ENCODE measurements around the gene ZDHHC4.
"Not testable (repeated sequence)": the region's sequence is repeated elsewhere in the genome, so short reads cannot be mapped to it uniquely, and the experiment has no call there.

Gene ZDHHC4

DNA sequence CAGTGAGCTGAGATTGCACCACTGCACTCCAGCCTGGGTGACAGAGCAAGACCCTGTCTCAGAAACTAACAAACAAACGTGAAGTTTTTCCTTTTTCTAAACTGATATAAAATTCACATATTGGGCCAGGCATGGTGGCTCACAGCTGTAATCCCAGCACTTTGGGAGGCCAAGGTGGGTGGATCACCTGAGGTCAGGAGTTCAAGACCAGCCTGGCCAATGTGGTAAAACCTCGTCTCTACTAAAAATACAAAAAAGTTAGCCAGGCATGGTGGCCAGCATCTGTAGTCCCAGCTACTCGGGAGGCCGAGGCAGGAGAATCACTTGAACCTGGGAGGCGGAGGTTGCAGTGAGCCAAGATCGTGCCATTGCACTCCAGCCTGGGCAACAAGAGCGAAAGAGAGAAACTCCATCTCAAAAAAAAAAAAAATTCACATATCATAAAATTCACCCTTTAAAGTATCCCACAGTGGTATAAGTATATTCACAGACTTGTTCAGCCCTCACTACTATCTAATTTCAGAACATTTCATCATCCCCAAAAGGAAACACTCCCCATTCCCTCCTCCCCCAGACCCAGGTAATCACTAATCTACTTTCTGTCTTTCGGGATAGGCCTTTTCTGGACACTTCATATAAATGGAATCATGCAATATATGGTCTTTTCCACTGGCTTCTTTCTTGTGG is 8.6 kb downstream of the ZDHHC4 start:
- H3K9me3 ChIP-seq (ENCODE audit: insufficient read depth, low read depth, low read length); H3K27ac ChIP-seq (ENCODE audit: low read depth, low read length); H3K9ac ChIP-seq (ENCODE audit: low read depth, low read length); H3K4me1 ChIP-seq (ENCODE audit: insufficient read depth, low read length); H3K4me3 ChIP-seq (ENCODE audit: low read length); H3K27me3 ChIP-seq (ENCODE audit: insufficient read depth, low read length): not testable (repeated sequence)
- peaks cover 79% of the 10 kb centered on the region for H3K36me3 ChIP-seq (ENCODE audit: insufficient read depth, low read length)
- 94% methylated on average over 8 of the region's 8 CpGs for WGBS

GRCh38 chr7:6588566-6588965 is 11.3 kb downstream of the ZDHHC4 start:
- Histone ChIP-seq H3K9ac (ENCODE audit: low read depth, low read length) (no peak overlapping the region), H3K4me3 (ENCODE audit: low read length) (no peak overlapping the region), H3K27me3 (ENCODE audit: insufficient read depth, low read length) (no peaks in the 10 kb centered on the region), H3K4me1 (ENCODE audit: insufficient read depth, low read length) (peaks cover 5% of the 10 kb centered on the region; the same call in 1 of the 2 replicates), H3K36me3 (ENCODE audit: insufficient read depth, low read length) (peaks cover 70% of the 10 kb centered on the region), H3K27ac (ENCODE audit: low read depth, low read length) (no peak overlapping the region), H3K9me3 (ENCODE audit: insufficient read depth, low read depth, low read length) (no peaks in the 10 kb centered on the region)
- WGBS: 94% methylated on average over 9 of the region's 9 CpGs

DNA sequence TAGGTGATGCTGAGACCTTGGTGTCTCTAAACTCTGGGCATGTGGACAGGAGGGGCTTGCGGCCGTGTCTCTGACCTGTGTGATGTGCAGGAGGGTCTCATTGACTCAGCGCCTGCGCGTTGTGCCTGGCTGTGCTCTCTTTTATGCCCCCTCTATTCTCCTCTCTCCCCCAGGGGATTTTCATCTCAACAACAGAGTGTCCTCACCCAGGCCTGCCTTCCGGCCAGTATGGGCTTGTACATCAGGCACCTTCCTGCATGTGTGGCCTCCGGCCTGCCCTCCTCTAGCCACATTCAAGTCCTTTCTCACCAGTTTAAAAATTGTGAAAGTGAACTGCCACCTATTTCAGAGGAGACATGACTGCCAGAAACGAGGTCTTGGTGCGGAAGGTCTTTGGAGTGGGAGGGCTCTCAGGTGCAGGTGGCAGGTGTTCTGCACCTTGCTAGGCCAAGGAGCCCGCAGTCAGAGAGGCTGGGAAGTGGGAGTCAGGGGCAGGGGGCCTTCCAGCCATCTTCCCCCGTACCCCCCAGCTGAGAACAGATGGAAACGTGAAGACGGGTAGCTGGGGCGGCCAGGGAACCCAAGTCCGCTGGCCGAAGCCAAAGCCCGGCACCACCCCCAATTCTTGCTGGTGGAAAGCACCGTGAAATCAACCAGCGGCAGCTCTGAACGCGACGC is 12.0 kb downstream of the ZDHHC4 start:
- H3K4me3 ChIP-seq (ENCODE audit: low read length): peak overlapping the region; percentile 95
- 52% methylated on average over 22 of the region's 22 CpGs for WGBS
- peak overlapping the region; percentile 26; the same call in 1 of the 2 replicates for H3K9ac ChIP-seq (ENCODE audit: low read depth, low read length)
- H3K27me3 ChIP-seq (ENCODE audit: insufficient read depth, low read length): no peaks in the 10 kb centered on the region
- no peaks in the 10 kb centered on the region for H3K9me3 ChIP-seq (ENCODE audit: insufficient read depth, low read depth, low read length)
- H3K27ac ChIP-seq (ENCODE audit: low read depth, low read length): no peak overlapping the region
- H3K4me1 ChIP-seq (ENCODE audit: insufficient read depth, low read length): peaks cover 5% of the 10 kb centered on the region; the same call in 1 of the 2 replicates
- peaks cover 70% of the 10 kb centered on the region for H3K36me3 ChIP-seq (ENCODE audit: insufficient read depth, low read length)

DNA sequence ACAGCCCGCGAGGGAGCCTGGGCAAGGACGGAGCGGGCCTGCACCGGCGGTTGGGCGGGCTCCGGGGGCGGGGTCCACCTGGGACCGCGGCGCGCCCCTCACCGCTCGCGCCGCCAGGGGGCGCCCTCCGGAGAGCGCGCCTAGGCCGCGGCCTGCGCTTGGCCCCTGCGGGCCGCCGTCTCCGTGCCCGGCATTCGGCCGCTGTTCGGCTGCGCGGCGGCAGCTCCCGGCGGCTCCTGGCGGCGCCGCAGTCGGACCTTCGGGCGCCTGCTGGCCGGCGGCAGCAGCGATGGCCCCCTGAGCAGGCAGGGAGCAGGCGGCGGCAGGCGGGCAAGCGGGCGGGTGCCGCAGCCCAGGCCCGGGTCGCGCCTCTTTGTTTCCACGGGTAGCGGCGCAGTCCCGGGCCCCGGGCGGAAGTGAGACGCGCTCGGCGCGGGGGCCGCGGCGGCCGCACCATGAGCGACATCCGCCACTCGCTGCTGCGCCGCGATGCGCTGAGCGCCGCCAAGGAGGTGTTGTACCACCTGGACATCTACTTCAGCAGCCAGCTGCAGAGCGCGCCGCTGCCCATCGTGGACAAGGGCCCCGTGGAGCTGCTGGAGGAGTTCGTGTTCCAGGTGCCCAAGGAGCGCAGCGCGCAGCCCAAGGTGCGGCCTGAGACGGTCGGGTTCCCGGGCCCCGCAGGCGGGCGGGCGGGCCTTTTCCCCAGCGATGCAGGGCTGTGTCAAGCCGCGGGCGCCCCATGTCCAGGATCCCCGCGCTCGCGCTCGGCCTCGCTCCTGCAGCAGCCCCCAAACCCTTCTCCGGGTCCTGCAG is 12.8 kb downstream of the ZDHHC4 start, which contains the start of gene INTS15:
INTS15 (plus strand) TSS at position 193 of the 816 bp plus-strand sequence; CDS start at position 456, 263 bp downstream.
- under 1% methylated on average over 107 of the region's 107 CpGs for WGBS
- Histone ChIP-seq H3K36me3 (ENCODE audit: insufficient read depth, low read length) (peaks cover 70% of the 10 kb centered on the region), H3K27me3 (ENCODE audit: insufficient read depth, low read length) (no peaks in the 10 kb centered on the region), H3K27ac (ENCODE audit: low read depth, low read length) (peak within 1 kb of the TSS; percentile 79), H3K4me3 (ENCODE audit: low read length) (peak within 1 kb of the TSS; percentile 95), H3K9me3 (ENCODE audit: insufficient read depth, low read depth, low read length) (no peaks in the 10 kb centered on the region), H3K9ac (ENCODE audit: low read depth, low read length) (peak within 1 kb of the TSS; percentile 87), H3K4me1 (ENCODE audit: insufficient read depth, low read length) (peaks cover 5% of the 10 kb centered on the region; the same call in 1 of the 2 replicates)

- Histone ChIP-seq H3K4me3 (ENCODE audit: low read length) (peak overlapping the region; percentile 95), H3K27me3 (ENCODE audit: insufficient read depth, low read length) (no peaks in the 10 kb centered on the region), H3K9me3 (ENCODE audit: insufficient read depth, low read depth, low read length) (no peaks in the 10 kb centered on the region), H3K9ac (ENCODE audit: low read depth, low read length) (peak overlapping the region; percentile 87), H3K4me1 (ENCODE audit: insufficient read depth, low read length) (peaks cover 5% of the 10 kb centered on the region; the same call in 1 of the 2 replicates), H3K27ac (ENCODE audit: low read depth, low read length) (no peak overlapping the region), H3K36me3 (ENCODE audit: insufficient read depth, low read length) (peaks cover 70% of the 10 kb centered on the region)
- WGBS: 23% methylated on average over 10 of the region's 10 CpGs
These were observed 13.4 kb downstream of the ZDHHC4 start for GRCh38 chr7:6590645-6591110.

DNA sequence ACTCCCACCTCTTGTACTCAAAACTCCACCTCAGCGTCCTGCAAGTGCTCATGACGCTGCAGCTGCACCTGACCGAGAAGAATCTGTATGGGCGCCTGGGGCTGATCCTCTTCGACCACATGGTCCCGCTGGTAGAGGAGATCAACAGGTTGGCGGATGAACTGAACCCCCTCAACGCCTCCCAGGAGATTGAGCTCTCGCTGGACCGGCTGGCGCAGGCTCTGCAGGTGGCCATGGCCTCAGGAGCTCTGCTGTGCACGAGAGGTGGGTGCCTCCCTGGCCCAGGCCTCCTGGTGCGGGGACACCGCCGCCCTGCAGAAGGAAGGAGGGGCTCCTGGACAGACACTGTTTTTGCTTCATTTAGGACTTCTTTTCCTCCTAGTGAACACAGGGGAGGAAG is 22.8 kb downstream of the ZDHHC4 start:
- WGBS: 95% methylated on average over 15 of the region's 15 CpGs
- H3K9me3 ChIP-seq (ENCODE audit: insufficient read depth, low read depth, low read length): no peaks in the 10 kb centered on the region
- peaks cover 49% of the 10 kb centered on the region for H3K36me3 ChIP-seq (ENCODE audit: insufficient read depth, low read length)
- H3K27me3 ChIP-seq (ENCODE audit: insufficient read depth, low read length): no peaks in the 10 kb centered on the region
- H3K4me1 ChIP-seq (ENCODE audit: insufficient read depth, low read length): no peaks in the 10 kb centered on the region
- no peak overlapping the region for H3K27ac ChIP-seq (ENCODE audit: low read depth, low read length)
- no peak overlapping the region for H3K9ac ChIP-seq (ENCODE audit: low read depth, low read length)
- H3K4me3 ChIP-seq (ENCODE audit: low read length): no peak overlapping the region

DNA sequence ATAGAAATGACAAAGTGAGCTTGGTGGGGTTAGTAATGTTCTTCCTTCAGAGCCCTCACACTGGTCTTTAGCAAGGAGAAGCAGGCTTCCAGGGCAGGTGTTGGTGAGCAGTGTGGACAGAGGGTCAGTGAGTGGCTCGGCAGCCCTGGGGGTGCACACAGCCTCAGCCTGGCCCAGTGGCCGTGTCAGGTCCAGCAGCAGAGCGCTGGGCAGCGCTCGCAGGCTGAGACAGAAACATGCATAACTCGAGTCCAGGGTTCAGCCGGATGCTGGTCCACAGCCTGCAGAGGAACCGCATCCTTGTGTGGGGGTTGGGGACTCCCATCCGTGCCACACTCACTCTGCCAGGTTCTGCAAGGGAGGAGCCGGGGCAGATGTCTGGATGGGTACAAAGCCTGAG is 27.2 kb downstream of the ZDHHC4 start:
- WGBS: 92% methylated on average over 10 of the region's 10 CpGs
- no peaks in the 10 kb centered on the region for H3K4me1 ChIP-seq (ENCODE audit: insufficient read depth, low read length)
- no peaks in the 10 kb centered on the region for H3K27me3 ChIP-seq (ENCODE audit: insufficient read depth, low read length)
- no peaks in the 10 kb centered on the region for H3K9me3 ChIP-seq (ENCODE audit: insufficient read depth, low read depth, low read length)
- H3K27ac ChIP-seq (ENCODE audit: low read depth, low read length): no peak overlapping the region
- H3K9ac ChIP-seq (ENCODE audit: low read depth, low read length): no peak overlapping the region; the same call in 1 of the 2 replicates
- H3K36me3 ChIP-seq (ENCODE audit: insufficient read depth, low read length): peaks cover 26% of the 10 kb centered on the region
- H3K4me3 ChIP-seq (ENCODE audit: low read length): no peak overlapping the region

DNA sequence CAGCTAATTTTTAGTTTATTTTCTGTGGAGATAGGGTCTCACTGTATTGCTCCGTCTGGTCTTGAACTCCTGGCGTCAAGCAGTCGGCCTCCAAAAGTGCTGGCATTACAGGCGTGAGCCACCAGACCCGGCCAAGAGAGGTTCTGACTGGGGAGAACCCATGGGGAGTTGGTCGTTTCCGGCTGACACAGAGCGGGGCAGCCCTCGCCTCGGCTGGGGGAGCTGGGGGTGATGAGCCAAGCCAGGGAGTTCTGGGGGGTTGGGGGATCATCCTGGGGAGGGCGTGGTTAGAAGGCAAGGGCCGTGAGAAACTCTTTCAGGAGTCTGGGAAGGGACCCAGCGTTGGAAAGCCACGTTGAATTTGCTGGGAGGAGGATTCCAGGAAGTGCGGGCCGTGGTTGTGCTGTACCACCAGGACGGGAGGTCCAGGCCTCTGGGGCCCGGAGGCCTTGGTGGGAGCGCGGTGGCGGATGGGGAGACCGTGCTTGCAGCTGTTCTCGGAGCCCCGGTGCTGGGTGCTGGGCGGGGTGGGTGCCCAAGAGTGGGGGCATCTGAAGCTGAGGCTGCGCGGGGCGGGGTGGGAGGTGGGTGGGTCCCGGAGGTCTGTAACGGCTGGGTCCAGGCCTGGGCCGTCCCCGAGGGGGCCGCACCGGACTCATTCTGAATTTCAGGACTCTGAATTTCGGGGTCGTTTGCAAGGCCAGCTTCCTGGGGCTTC is 29.8 kb downstream of the ZDHHC4 start:
- H3K27ac ChIP-seq (ENCODE audit: low read depth, low read length): no peak overlapping the region
- H3K4me1 ChIP-seq (ENCODE audit: insufficient read depth, low read length): no peaks in the 10 kb centered on the region
- H3K27me3 ChIP-seq (ENCODE audit: insufficient read depth, low read length): no peaks in the 10 kb centered on the region
- WGBS: 94% methylated on average over 36 of the region's 36 CpGs
- no peak overlapping the region for H3K4me3 ChIP-seq (ENCODE audit: low read length)
- H3K9me3 ChIP-seq (ENCODE audit: insufficient read depth, low read depth, low read length): no peaks in the 10 kb centered on the region
- H3K36me3 ChIP-seq (ENCODE audit: insufficient read depth, low read length): peaks cover 19% of the 10 kb centered on the region
- no peak overlapping the region for H3K9ac ChIP-seq (ENCODE audit: low read depth, low read length)

DNA sequence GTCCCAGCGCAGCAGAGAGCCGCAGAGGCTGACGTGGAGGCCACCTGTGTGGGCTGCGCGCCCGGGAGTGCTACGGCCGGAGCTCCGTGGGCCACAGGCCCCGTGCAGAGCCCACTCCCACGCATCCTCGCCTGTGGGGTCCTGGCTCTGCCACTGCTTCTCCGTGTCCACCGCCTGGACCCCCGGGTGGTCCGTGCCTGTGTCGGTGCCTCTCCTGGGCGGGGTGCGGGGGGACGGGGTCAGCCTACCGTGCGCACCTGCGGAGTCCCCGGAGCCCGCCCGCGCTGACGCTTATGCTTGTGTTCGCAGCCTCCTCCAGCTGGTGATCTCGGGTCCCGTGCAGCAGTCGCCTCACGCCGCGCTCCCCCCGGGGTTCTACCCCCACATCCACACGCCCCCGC is 30.4 kb downstream of the ZDHHC4 start:
- no peak overlapping the region for H3K9ac ChIP-seq (ENCODE audit: low read depth, low read length)
- no peaks in the 10 kb centered on the region for H3K4me1 ChIP-seq (ENCODE audit: insufficient read depth, low read length)
- no peak overlapping the region for H3K4me3 ChIP-seq (ENCODE audit: low read length)
- 96% methylated on average over 38 of the region's 38 CpGs for WGBS
- no peaks in the 10 kb centered on the region for H3K9me3 ChIP-seq (ENCODE audit: insufficient read depth, low read depth, low read length)
- H3K27me3 ChIP-seq (ENCODE audit: insufficient read depth, low read length): no peaks in the 10 kb centered on the region
- H3K27ac ChIP-seq (ENCODE audit: low read depth, low read length): no peak overlapping the region
- peaks cover 14% of the 10 kb centered on the region for H3K36me3 ChIP-seq (ENCODE audit: insufficient read depth, low read length)

DNA sequence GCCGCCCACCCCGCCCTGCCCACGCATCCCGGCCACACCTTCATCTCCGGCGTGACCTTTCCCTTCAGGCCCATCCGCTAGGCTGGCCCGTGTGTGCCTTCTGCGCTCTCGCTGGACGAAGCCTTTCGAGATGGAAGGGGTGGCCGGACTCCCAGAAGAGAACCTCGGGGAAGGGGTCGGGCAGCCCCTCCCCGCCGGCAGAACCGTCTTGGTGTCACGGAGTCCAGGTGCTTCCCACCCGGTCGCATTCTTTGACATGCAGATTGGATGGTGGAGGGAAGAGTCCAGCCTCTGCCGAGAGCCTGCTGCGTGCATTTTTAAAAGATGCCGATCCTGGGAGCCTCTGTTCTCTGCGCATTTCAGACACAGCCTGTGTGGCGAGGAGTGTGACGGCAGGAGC is 30.8 kb downstream of the ZDHHC4 start:
- Histone ChIP-seq H3K9ac (ENCODE audit: low read depth, low read length) (no peak overlapping the region), H3K4me3 (ENCODE audit: low read length) (no peak overlapping the region)

More for the DNA sequence above, 30.8 kb downstream of the ZDHHC4 start:
- no peaks in the 10 kb centered on the region for H3K9me3 ChIP-seq (ENCODE audit: insufficient read depth, low read depth, low read length)
- peaks cover 13% of the 10 kb centered on the region for H3K36me3 ChIP-seq (ENCODE audit: insufficient read depth, low read length)
- no peak overlapping the region for H3K27ac ChIP-seq (ENCODE audit: low read depth, low read length)
- no peaks in the 10 kb centered on the region for H3K27me3 ChIP-seq (ENCODE audit: insufficient read depth, low read length)
- WGBS: 93% methylated on average over 27 of the region's 27 CpGs
- H3K4me1 ChIP-seq (ENCODE audit: insufficient read depth, low read length): no peaks in the 10 kb centered on the region

Data from HUES64 (cell line).